Astrocyte of the spinal cord (primary cell): ENCODE data around the gene LTBP2.

Experiments
- DNase-seq: peaks from one replicate; pipeline ENCODE4 v3.0.0; 2011; ENCODE audit warnings: low read depth, low spot score
- H3K4me3 ChIP-seq: 2 replicates; pipeline ENCODE4 v1.5.1; 2011; ENCODE audit warnings: low read depth, mild to moderate bottlenecking, low read length, moderate library complexity
- CTCF ChIP-seq: IDR thresholded peaks from 2 replicates; pipeline ENCODE4 v1.5.1; 2012; ENCODE audit warnings: low read depth, mild to moderate bottlenecking, low read length, inconsistent platforms
- in situ Hi-C: cut with HindIII; loops from 2 replicates; pipeline ENCODE4 v1.10.0; 2017; ENCODE audit warnings: low sequenced_read_pairs

The LTBP2 gene

GRCh38 chr14:74620923-74621322 is 8.9 kb upstream of the LTBP2 start:
- in situ Hi-C loops = no loop called here
- no peak for TF ChIP-seq CTCF
- H3K4me3 ChIP-seq = no peak overlapping the region
- no peak for DNase-seq

GRCh38 chr14:74620497-74620921 is 8.5 kb upstream of the LTBP2 start:
- no peak overlapping the region for H3K4me3 ChIP-seq
- peak; percentile 96 for DNase-seq
- in situ Hi-C loops = no loop called here
- TF ChIP-seq CTCF = no peak

GRCh38 chr14:74619672-74620131 is 7.7 kb upstream of the LTBP2 start:
- no peak overlapping the region for H3K4me3 ChIP-seq
- in situ Hi-C loops = no loop called here
- DNase-seq = peak; percentile 98
- no peak for TF ChIP-seq CTCF

GRCh38 chr14:74618078-74618952 is 6.3 kb upstream of the LTBP2 start:
- TF ChIP-seq CTCF = no peak
- in situ Hi-C loops = no loop called here
- peak; percentile 80 for DNase-seq
- H3K4me3 ChIP-seq = no peak overlapping the region

- peak; percentile 73 for DNase-seq
- H3K4me3 ChIP-seq = no peak overlapping the region
- in situ Hi-C loops = no loop called here
- TF ChIP-seq CTCF = no peak
Measured at GRCh38 chr14:74616996-74617700, 5.1 kb upstream of the LTBP2 start.

GRCh38 chr14:74616507-74616906 is 4.5 kb upstream of the LTBP2 start:
- H3K4me3 ChIP-seq = no peak overlapping the region
- no peak for TF ChIP-seq CTCF
- DNase-seq = peak; percentile 86
- in situ Hi-C loops = no loop called here
